Astrocyte (in vitro differentiated cells and primary cell): ENCODE measurements around the gene FAM174B. TPM values are rescaled to one million over a fixed set of nuclear protein-coding genes. Genes with fewer than 3 reads are reported as not detected.

Experiments
- DNase-seq: peaks from one replicate; pipeline ENCODE4 v3.0.0-alpha.2; 2010; ENCODE audit warnings: low read depth
- FAIRE-seq: peaks from 2 replicates; lab custom pipeline; 2011; peaks lifted over from hg19 to GRCh38; lab: Jason Lieb, UNC
- H2AFZ ChIP-seq: 2 replicates; pipeline ENCODE4 v1.6.0; 2012; ENCODE audit warnings: low read depth, low read length, inconsistent platforms
- H3K27ac ChIP-seq: 2 replicates; pipeline ENCODE4 v1.5.1; 2011; ENCODE audit warnings: low read depth, low read length, inconsistent platforms
- H3K27me3 ChIP-seq: 2 replicates; pipeline ENCODE4 v1.6.0; 2011; ENCODE audit warnings: low read length, inconsistent platforms; ENCODE audit not compliant: insufficient read depth
- H3K36me3 ChIP-seq: 2 replicates; pipeline ENCODE4 v1.5.1; 2011; ENCODE audit warnings: low read length, inconsistent platforms; ENCODE audit not compliant: insufficient read depth
- H3K4me1 ChIP-seq: 2 replicates; pipeline ENCODE4 v1.5.1; 2011; ENCODE audit warnings: low read length, inconsistent platforms; ENCODE audit not compliant: insufficient read depth
- H3K4me2 ChIP-seq: 2 replicates; pipeline ENCODE4 v1.6.0; 2012; ENCODE audit warnings: low read length, inconsistent platforms
- H3K4me3 ChIP-seq: 2 replicates; pipeline ENCODE4 v1.5.1; 2011; ENCODE audit warnings: low read depth, mild to moderate bottlenecking, low read length, inconsistent platforms; ENCODE audit not compliant: insufficient read depth
- H3K79me2 ChIP-seq: 2 replicates; pipeline ENCODE4 v1.6.0; 2012; ENCODE audit warnings: mild to moderate bottlenecking, low read length, inconsistent platforms; ENCODE audit not compliant: insufficient read depth
- H3K9ac ChIP-seq: 2 replicates; pipeline ENCODE4 v1.6.0; 2012; ENCODE audit warnings: mild to moderate bottlenecking, low read length, inconsistent platforms
- H3K9me3 ChIP-seq: 2 replicates; pipeline ENCODE4 v1.5.1; 2012; ENCODE audit warnings: low read depth, mild to moderate bottlenecking, low read length, inconsistent platforms; ENCODE audit not compliant: insufficient read depth
- H4K20me1 ChIP-seq: 2 replicates; pipeline ENCODE4 v1.6.0; 2012; ENCODE audit warnings: low read length, inconsistent platforms; ENCODE audit not compliant: insufficient read depth
- H3K27ac Mint-ChIP-seq: one replicate; pipeline ENCODE4 v1.8.0; 2021; ENCODE audit warnings: mild to moderate bottlenecking, mixed read lengths; ENCODE audit not compliant: unreplicated experiment
- H3K27me3 Mint-ChIP-seq: one replicate; pipeline ENCODE4 v1.8.0; 2021; ENCODE audit warnings: low read depth, mixed read lengths; ENCODE audit not compliant: unreplicated experiment
- H3K36me3 Mint-ChIP-seq: one replicate; pipeline ENCODE4 v1.8.0; 2021; ENCODE audit warnings: low read depth, mixed read lengths; ENCODE audit not compliant: unreplicated experiment
- H3K4me1 Mint-ChIP-seq: one replicate; pipeline ENCODE4 v1.8.0; 2021; ENCODE audit warnings: low read depth, mixed read lengths; ENCODE audit not compliant: unreplicated experiment
- H3K4me3 Mint-ChIP-seq: one replicate; pipeline ENCODE4 v1.8.0; 2021; ENCODE audit warnings: mild to moderate bottlenecking, moderate library complexity, mixed read lengths; ENCODE audit not compliant: unreplicated experiment
- H3K9me3 Mint-ChIP-seq: one replicate; pipeline ENCODE4 v1.8.0; 2021; ENCODE audit warnings: mild to moderate bottlenecking, mixed read lengths; ENCODE audit not compliant: unreplicated experiment
- EZH2 ChIP-seq: IDR thresholded peaks from 2 replicates; pipeline ENCODE4 v1.6.1; 2012; ENCODE audit warnings: mild to moderate bottlenecking, low read length, inconsistent platforms; ENCODE audit not compliant: insufficient read depth
- total RNA-seq: library from RNA; stranded (reverse); gene quantifications from 2 replicates; pipeline ENCODE4 v1.2.1, GENCODE V29; 2021
- TF ChIP-seq, protein P1 (sequence below): IDR thresholded peaks from 2 replicates; pipeline ENCODE4 v1.5.1; 2011; ENCODE audit warnings: low read depth, mild to moderate bottlenecking, inconsistent platforms, low read length, moderate library complexity; ENCODE audit not compliant: insufficient read depth

The FAM174B gene
- total RNA-seq, 1 donor from 2014 or later, result 11.2 TPM

DNA sequence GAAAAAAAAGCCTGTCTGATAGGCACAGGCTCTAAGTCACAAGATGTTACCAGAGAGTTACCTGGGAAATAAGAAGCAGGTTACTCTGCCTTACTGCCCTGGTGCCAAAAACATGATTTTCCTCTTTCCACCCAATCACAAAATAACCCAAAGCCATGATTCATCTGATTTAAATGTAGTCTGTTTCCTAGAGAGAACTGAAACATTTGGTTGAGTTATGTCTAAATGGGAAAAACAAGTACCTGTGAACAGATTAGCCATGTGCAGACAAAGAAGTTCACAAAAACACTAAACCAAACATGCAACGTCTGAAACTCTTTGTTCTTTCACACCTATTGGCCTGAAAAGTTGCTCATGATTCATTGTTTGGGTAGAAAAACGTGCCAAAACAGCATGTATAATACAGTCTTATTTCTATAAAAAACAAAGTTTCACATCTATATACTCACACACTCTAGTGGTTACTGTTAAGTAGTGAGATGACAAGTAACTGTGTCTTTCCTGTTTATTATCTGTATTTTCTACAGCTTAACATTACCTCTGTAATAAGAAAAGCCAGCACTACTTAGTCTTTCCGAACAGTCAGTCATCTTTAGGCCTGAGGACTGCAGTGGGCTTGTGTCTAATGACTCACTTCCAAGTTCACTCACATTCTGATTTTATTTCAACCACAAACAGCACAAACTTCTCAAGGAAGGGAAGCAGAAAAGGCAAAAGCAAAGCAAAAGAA, 30.2 kb downstream of the FAM174B start:
- Mint-ChIP-seq H3K9me3 (peaks cover 3% of the 10 kb centered on the region), H3K4me3 (peak overlapping the region; percentile 0), H3K27ac (peak overlapping the region; percentile 2), H3K4me1 (peaks cover 28% of the 10 kb centered on the region), H3K36me3 (peaks cover 4% of the 10 kb centered on the region), H3K27me3 (no peaks in the 10 kb centered on the region)
- H3K4me1 ChIP-seq, result peaks cover 19% of the 10 kb centered on the region
- H3K9ac ChIP-seq, result peak overlapping the region; percentile 22
- H3K4me3 ChIP-seq, result peak overlapping the region; percentile 1
- H2AFZ ChIP-seq, result no peak overlapping the region
- no peaks in the 10 kb centered on the region for H3K27me3 ChIP-seq
- DNase-seq, result peak; percentile 89
- TF ChIP-seq EZH2, result no peak
- TF ChIP-seq, protein P1, sequence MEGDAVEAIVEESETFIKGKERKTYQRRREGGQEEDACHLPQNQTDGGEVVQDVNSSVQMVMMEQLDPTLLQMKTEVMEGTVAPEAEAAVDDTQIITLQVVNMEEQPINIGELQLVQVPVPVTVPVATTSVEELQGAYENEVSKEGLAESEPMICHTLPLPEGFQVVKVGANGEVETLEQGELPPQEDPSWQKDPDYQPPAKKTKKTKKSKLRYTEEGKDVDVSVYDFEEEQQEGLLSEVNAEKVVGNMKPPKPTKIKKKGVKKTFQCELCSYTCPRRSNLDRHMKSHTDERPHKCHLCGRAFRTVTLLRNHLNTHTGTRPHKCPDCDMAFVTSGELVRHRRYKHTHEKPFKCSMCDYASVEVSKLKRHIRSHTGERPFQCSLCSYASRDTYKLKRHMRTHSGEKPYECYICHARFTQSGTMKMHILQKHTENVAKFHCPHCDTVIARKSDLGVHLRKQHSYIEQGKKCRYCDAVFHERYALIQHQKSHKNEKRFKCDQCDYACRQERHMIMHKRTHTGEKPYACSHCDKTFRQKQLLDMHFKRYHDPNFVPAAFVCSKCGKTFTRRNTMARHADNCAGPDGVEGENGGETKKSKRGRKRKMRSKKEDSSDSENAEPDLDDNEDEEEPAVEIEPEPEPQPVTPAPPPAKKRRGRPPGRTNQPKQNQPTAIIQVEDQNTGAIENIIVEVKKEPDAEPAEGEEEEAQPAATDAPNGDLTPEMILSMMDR, result no peak
- H3K79me2 ChIP-seq, result no peaks in the 10 kb centered on the region
- H3K36me3 ChIP-seq, result no peaks in the 10 kb centered on the region
- peak overlapping the region; percentile 68 for H3K4me2 ChIP-seq
- FAIRE-seq, result peak; percentile 20
- no peaks in the 10 kb centered on the region for H4K20me1 ChIP-seq
- no peaks in the 10 kb centered on the region for H3K9me3 ChIP-seq
- peak overlapping the region; percentile 57 for H3K27ac ChIP-seq

DNA sequence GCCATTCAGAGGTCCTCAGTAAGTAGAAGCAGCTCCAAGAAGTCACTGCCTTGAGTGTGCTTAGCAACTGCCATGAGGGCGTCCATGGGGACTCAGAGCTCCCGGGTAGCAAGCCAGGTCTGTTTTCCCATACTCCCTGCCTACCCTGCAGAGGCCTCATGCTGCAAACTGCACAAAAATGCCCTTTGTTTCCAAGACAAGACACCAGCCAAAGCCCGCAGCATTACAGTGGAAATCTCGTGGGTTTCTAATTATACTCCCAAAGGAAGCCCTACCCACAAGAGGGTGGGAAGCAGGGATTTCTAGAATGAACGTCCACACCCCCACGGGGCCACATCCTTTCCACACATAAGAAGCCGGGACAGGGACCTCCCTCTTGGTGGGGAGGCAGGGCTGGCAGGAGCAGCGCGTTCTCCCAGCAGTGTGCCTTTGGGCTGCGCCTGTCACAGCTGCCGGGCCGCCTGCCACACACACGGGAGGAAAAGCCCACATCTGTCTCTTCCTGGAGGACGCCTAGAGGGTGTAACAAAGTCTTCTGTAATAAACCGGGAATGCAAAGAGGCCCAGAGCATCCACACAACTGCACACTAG, 31.1 kb downstream of the FAM174B start:
- Histone ChIP-seq H3K27me3 (no peaks in the 10 kb centered on the region), H3K9ac (no peak overlapping the region), H3K27ac (peak overlapping the region; percentile 57), H3K36me3 (no peaks in the 10 kb centered on the region), H4K20me1 (no peaks in the 10 kb centered on the region), H3K9me3 (no peaks in the 10 kb centered on the region), H3K4me2 (peak overlapping the region; percentile 68), H2AFZ (peak overlapping the region; percentile 49), H3K79me2 (no peaks in the 10 kb centered on the region), H3K4me1 (peaks cover 24% of the 10 kb centered on the region), H3K4me3 (no peak overlapping the region)
- FAIRE-seq, result no peak
- no peaks in the 10 kb centered on the region for H3K9me3 Mint-ChIP-seq
- H3K36me3 Mint-ChIP-seq, result peaks cover 2% of the 10 kb centered on the region
- TF ChIP-seq EZH2, result no peak
- TF ChIP-seq, protein P1, result no peak
- peak; percentile 27 for DNase-seq
- no peaks in the 10 kb centered on the region for H3K27me3 Mint-ChIP-seq
- H3K4me3 Mint-ChIP-seq, result peak overlapping the region; percentile 4
- peak overlapping the region; percentile 26 for H3K27ac Mint-ChIP-seq
- H3K4me1 Mint-ChIP-seq, result peaks cover 28% of the 10 kb centered on the region

DNA sequence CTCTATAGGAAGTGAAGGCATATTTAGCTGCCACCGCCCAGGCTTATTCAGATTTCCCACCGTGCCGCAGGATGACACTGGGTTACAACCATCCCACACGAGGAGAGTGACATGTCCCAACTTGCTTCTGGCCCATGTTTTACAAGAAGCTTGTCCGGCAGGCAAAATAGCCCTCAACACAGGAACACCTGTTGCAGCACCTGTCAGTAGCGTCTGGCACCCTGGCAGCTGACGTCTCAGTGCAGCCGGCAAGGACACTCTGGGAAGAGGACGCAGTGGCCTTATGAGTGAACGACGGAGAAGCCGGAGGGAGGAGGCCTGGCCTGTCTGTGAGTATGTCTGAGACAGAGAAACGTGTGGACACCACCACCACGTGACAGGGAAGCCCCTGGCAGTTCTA, 32.1 kb downstream of the FAM174B start:
- Mint-ChIP-seq H3K36me3 (peaks cover 2% of the 10 kb centered on the region), H3K9me3 (no peaks in the 10 kb centered on the region), H3K4me3 (no peak overlapping the region), H3K4me1 (peaks cover 28% of the 10 kb centered on the region), H3K27ac (no peak overlapping the region), H3K27me3 (no peaks in the 10 kb centered on the region)
- no peak overlapping the region for H2AFZ ChIP-seq
- no peak overlapping the region for H3K4me2 ChIP-seq
- no peaks in the 10 kb centered on the region for H4K20me1 ChIP-seq
- DNase-seq (no peak), FAIRE-seq (no peak)
- H3K9ac ChIP-seq, result no peak overlapping the region
- H3K27ac ChIP-seq, result no peak overlapping the region
- no peaks in the 10 kb centered on the region for H3K79me2 ChIP-seq
- no peaks in the 10 kb centered on the region for H3K27me3 ChIP-seq
- H3K36me3 ChIP-seq, result no peaks in the 10 kb centered on the region
- peaks cover 25% of the 10 kb centered on the region for H3K4me1 ChIP-seq
- no peaks in the 10 kb centered on the region for H3K9me3 ChIP-seq
- no peak for TF ChIP-seq EZH2
- TF ChIP-seq, protein P1, result no peak
- H3K4me3 ChIP-seq, result no peak overlapping the region
